HG02970 (cell line): Measurements from ENCODE around the gene GPR65.

Experiments used
- ATAC-seq: cut with Tn5 transposase; IDR thresholded peaks from one replicate; pipeline ENCODE4 v1.9.1; 2021; ENCODE audit warnings: mild to moderate bottlenecking, moderate library complexity, moderate number of reproducible peaks; ENCODE audit not compliant: unreplicated experiment, low FRiP score

Gene GPR65

DNA sequence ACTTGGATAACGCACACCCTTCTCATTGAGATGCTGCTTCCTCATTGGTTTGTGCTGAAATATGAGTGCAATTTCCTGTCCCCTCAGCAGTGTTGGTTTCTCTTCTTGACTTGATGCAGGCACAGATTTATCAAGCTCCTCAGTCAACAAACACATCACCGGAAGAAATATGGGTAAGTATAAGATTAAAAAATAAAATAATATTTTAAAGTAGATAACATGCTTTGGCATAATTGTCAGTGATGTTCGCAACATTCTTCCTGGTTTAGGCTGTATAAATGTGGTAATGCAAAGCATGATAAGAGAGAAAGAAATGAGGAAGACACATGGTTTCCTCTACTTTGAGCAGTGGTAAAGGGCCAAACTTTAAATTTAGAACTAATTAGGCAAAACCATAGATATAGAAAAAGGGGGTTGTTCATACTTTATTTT, at the start of gene GPR65:
GPR65 (plus strand) TSS at position 86 of the 432 bp plus-strand sequence. CDS start 5,713 bp downstream, outside the sequence.
- peak; percentile 68 for ATAC-seq

- ATAC-seq, result no peak
Observed at GRCh38 chr14:87955501-87955900, 49.4 kb upstream of the GPR65 start.

GRCh38 chr14:87960013-87960787, 44.7 kb upstream of the GPR65 start:
- ATAC-seq, result no peak

DNA sequence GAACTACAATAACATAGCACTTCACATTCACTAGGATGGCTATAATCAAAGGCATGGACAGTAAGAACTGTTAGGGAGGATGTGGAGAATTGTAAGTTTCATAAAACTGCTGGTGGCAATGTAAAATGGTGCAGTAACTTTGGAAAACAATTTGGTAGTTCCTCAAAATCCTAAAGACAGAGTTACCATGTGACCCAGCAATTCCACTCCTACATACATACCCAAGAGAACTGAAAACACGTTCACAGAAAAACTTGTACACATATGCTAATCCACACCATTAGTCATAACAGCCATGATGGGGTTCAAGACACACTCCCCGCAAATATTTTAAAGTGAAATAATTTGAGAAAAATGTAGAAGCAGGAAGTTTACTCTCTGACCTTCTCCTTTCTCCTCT, 43.7 kb upstream of the GPR65 start:
- no peak for ATAC-seq

DNA sequence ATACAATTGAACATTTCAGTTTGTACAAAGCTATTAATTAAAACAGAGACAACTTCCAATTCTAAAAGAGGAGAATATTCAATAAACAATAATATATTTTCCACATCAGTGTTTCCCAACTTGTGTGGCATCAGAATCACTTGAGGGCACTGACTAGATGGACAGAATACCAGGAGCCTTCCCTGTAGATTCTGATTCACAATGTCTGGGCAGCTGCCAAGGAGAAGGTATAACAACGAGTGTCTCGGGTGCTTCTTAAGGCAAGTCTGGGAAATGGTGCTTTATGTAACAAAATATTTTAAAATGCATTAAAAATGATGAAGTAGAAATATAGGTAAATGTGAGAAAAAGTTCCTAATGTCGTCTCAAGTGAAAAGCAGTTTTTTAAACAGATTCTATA, 38.1 kb upstream of the GPR65 start:
- ATAC-seq, result no peak

DNA sequence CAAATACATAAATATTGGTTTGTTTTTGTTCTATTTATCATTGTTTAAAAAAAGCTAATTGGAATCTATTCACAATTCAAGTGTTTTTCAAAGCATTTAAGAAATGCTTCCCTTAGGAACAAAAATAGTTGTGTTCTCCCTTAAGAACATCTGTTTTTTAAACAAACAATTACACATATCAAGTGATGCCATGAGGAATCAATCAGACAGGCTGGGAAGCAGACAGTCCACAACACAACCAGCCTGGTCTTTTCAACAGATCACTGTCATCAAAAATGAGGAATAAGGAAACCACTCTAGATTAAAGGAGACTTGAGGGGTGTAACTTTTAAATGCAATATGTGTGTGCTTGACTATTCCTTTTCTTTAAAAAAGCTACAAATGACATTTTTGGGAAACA, 37.4 kb upstream of the GPR65 start:
- no peak for ATAC-seq

- no peak for ATAC-seq
Observed at GRCh38 chr14:87971010-87971409, 33.9 kb upstream of the GPR65 start.

DNA sequence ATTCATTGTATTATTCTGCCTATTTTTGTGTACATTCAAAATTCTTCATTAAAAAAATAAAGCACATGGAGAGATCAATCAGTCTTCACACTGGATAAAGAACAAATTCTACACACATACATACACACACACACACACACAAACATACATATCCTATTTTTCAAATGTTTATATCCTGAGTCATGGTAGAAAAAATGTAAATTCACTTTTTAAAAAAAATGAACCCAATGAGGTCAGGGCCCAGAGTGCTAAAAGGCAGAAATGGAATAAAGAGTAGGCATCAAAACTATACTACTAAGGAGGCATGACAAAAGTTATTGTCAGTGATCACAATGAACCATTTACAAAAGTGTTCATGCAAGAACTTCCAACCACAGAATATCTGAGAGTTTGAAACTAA, 29.3 kb upstream of the GPR65 start:
- no peak for ATAC-seq

DNA sequence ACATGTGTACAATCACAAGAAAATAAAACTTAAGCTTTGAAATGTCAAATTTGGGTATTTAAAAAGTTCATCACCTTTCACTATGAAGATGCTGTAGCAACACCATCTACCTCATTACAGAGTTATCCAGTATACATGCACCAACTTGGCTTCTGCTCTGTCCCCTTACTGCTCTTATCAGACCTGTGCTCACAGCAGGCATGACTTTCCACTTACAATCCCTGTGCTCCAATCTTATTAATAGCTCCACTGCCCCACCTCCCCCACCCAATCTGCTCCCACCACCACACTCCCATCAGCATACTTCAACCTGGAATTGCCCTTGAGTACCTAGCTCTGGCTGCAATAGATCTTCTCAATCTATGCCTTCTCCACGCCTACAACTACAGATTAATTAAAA, 25.2 kb upstream of the GPR65 start:
- no peak for ATAC-seq

GRCh38 chr14:87989221-87989955, 15.5 kb upstream of the GPR65 start:
- ATAC-seq, result no peak

GRCh38 chr14:87989956-87990299, 15.0 kb upstream of the GPR65 start:
- no peak for ATAC-seq

DNA sequence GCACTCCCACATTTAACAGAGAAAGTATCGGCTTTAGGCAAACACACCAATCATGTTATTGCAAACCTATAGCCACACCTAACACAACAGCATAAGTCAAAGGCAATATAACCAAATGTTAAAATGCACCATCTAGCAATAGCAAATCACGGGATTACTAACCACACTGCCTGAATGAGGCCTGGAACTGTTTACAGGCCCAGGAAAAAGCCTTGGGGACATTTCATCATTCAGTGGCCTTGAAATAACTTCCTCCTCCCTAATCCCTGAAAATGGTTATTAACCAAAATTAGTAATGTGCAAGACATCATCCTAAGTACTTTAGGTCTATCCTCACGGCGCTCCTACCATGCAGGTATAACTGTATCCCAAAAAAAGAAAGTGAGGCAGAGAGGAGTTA, 14.3 kb upstream of the GPR65 start:
- ATAC-seq, result no peak

GRCh38 chr14:87992346-87992717, 12.6 kb upstream of the GPR65 start:
- ATAC-seq, result no peak

GRCh38 chr14:87992718-87993628, 12.0 kb upstream of the GPR65 start, which contains the start of gene GALC:
TSS of gene GALC (minus strand) at chr14:87993182. CDS start at chr14:87993164, 18 bp downstream.
- peak; percentile 95 for ATAC-seq

GRCh38 chr14:87994974-87995373, 10.0 kb upstream of the GPR65 start:
- ATAC-seq, result no peak

DNA sequence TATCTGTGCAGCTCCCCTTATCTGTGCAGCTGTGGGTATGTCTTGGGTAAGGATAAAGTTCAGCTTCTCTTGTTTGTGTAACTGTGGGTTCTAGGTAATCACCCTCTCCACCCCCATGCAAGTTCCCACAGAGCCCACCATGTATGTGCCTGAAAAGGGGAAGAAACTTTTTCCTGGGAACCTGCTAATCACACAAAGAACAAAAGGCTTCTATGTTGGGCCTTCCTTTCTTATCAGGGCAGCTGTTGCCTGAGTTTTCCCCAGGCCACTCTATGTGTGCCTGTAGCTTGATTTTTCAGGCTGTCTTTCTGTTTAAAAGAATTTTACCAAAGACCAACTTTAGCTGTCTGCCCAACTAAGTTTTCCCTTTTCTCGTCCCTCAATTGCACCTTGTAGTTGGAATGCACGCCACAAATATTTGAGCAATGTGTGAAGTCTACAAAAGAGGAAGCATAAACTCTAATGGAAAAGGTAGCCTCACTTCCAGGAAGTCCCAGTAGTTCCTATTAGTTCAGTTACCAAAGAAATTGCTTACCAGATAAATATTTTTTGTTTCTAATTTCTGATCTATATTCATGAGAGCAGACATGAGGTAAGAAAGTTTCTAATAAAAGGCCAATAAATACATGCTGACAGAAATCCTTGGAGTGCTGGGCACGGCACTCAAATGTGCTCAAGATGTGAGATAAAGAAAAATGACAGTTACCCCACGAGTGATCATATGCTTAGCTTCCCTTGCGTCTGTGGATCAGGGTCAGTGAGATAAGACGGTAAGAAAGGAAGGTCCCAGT, 9.2 kb upstream of the GPR65 start:
- no peak for ATAC-seq

- ATAC-seq, result no peak
Observed at GRCh38 chr14:87996291-87996592, 8.7 kb upstream of the GPR65 start.

DNA sequence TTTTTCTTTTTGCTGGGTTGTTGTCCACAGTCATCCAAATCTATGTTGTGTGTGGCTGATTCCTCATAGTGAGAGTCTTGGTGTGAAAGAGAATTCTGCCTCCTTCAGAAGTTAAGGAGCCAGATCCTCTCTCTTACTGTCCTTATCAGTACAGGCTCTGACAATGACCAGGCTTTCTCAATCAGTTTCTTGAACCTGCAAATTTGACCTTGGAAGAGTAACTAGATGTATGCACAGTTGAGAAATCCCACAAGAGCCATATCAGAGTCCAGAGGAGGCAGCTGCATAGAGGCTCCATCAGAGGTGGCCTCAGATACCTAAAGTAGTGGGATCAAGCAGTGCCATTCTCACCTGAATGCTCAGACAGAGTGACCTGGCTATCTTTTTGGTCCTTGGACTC, 6.5 kb upstream of the GPR65 start:
- ATAC-seq, result no peak

DNA sequence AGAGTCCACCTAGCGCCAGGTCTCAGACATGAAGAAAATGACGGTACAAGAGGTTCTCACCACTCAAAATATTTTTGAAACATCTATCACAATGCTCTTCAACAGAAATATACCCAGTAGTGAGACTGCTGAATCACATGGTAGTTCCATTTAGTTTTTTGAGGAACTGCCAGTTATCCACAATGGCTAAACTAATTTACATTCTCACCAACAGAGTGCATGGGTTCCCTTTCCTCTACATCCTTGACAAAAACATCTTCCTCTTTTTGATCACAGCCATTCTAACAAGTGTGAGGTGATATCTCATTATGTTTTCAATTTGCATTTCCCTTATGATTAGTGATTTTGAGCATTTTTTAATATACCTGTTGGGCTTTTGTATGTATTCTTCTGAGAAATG, 5.7 kb upstream of the GPR65 start:
- ATAC-seq, result no peak

DNA sequence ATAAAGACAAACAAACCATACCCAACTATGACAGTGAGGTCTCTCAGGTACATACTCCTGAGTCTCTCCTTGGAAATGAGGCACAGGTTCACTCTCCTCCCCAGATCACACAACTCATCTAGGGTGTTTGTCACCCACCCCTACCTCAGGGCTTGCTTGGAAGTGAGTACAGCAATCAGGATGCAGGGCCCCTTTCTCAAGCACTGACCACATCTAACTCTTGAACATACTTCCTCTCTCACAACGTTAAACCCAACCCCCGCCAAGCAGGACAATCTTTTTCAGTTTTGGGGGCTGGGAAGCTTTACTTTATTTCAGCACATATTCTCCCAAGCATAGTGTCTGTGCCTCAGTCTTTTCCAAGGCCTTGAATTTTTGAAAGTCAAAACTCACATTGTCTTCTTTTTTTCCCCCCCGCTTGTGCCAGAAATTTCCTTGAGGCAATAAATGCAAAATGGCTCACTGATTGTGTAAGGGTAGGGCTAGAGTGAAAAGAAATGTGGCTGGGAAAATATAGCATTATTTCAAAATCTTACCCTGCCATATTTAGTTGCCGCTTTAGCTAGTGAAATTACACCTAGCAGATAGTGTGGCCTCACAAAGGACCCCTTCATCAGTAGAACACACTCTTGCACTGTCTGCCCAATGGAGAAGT, 2.4 kb upstream of the GPR65 start:
- ATAC-seq, result no peak
